Gastrocnemius medialis (tissue), 4 donors: ENCODE measurements around the gene NUP62. TPM values are rescaled to one million over a fixed set of nuclear protein-coding genes. Genes with fewer than 3 reads are reported as not detected.

Experiments used
- ATAC-seq, 2 donors: fragments of 150-250 bp; one replicate each; pipeline ENCODE4 v1.9.1; 2016
- DNase-seq, 2 donors: peaks; one replicate each; pipeline ENCODE4 v3.0.0-alpha.2; 2019
- H3K27ac ChIP-seq, 4 donors: fragments of 200-600 bp; sonication (generic); 1 replicate in 1 of 4; 2 replicates in 3 of 4; pipeline ENCODE4 v1.5.1; 2016 to 2018; ENCODE audit warnings: mild to moderate bottlenecking in 2 of 4, moderate library complexity in 1 of 4
- H3K27me3 ChIP-seq, 3 donors: fragments of 200-600 bp; sonication (generic) in 2 of 3; 1 replicate in 1 of 3; 2 replicates in 2 of 3; pipeline versions ENCODE4 v1.5.1 to v1.6.0; 2016 to 2019; ENCODE audit warnings: mild to moderate bottlenecking in 1 of 3, moderate library complexity in 1 of 3
- H3K36me3 ChIP-seq, 2 donors: fragments of 200-600 bp; sonication (generic) in 1 of 2; one replicate each; pipeline ENCODE4 v1.5.1; 2017 to 2018
- H3K4me1 ChIP-seq, 2 donors: fragments of 200-600 bp; sonication (generic) in 1 of 2; one replicate each; pipeline ENCODE4 v1.5.1; 2016 to 2017; ENCODE audit warnings: mild to moderate bottlenecking in 2 of 2
- H3K4me3 ChIP-seq, 4 donors: fragments of 200-600 bp; sonication (generic) in 3 of 4; 1 replicate in 1 of 4; 2 replicates in 3 of 4; pipeline ENCODE4 v1.5.1; 2016 to 2019; ENCODE audit warnings: mild to moderate bottlenecking in 2 of 4
- H3K9me3 ChIP-seq, 3 donors: fragments of 200-600 bp; sonication (generic) in 2 of 3; 1 replicate in 1 of 3; 2 replicates in 2 of 3; pipeline ENCODE4 v1.5.1; 2016 to 2019
- CTCF ChIP-seq, 5 experiments: fragments of 450-650 bp in 3 of 5; fragments of 200-600 bp in 2 of 5; sonication (generic) in 2 of 5; IDR thresholded peaks in 4 of 5; conservative IDR thresholded peaks in 1 of 5; 1 replicate in 4 of 5; 2 replicates in 1 of 5; pipeline ENCODE4 v1.5.1; 2016 to 2019; ENCODE audit warnings: antibody characterized with exemption in 5 of 5, mild to moderate bottlenecking in 3 of 5, moderate library complexity in 3 of 5
- POLR2A ChIP-seq, 2 donors: fragments of 450-650 bp; IDR thresholded peaks; one replicate each; pipeline ENCODE4 v1.6.1; 2017; ENCODE audit warnings: antibody characterized with exemption in 2 of 2, mild to moderate bottlenecking in 2 of 2, moderate library complexity in 2 of 2
- in situ Hi-C, 4 donors: fragments of 200-750 bp; cut with MboI; loops; one replicate each; pipeline versions ENCODE4 v1.15.0 to v1.8.0; 2017; ENCODE audit warnings: low sequenced_read_pairs in 4 of 4
- intact Hi-C: fragments of 100-400 bp; cut with DNase I; formaldehyde crosslinking; loops from one replicate; pipeline ENCODE4 v1.15.1; 2023; ENCODE audit warnings: low total_unique reads
- total RNA-seq, 4 donors: library from RNA; depleted of rRNA; stranded (reverse); fragments of >200 nt; gene quantifications; one replicate each; pipeline versions ENCODE4 v1.1.0 to v1.2.3, GENCODE V29; 2016

NUP62 gene
- total RNA-seq, 4 donors from 2014 or later: 32.8 to 38.0 (median 36.3) TPM

- DNase-seq (no peak), ATAC-seq (no peak)
- Histone ChIP-seq H3K27me3 (no peaks in the 10 kb centered on the region), H3K27ac (no peak overlapping the region), H3K4me3 (no peak overlapping the region), H3K4me1 (peaks cover 9 to 10% of the 10 kb centered on the region in 2 donors), H3K36me3 (peaks cover 0 to 16% of the 10 kb centered on the region in 2 donors), H3K9me3 (no peaks in the 10 kb centered on the region)
- TF ChIP-seq POLR2A (IDR thresholded peaks at IDR 0.05) (no peak), CTCF (IDR thresholded peaks at IDR 0.05 in 4 of 5, conservative IDR thresholded peaks at IDR 0.05 in 1 of 5) (no peak)
- intact Hi-C loops (no loop called here), in situ Hi-C loops (no loop called here)
These were observed 8.5 kb downstream of the NUP62 start for GRCh38 chr19:49920624-49921363.

GRCh38 chr19:49918089-49918488, 11.2 kb downstream of the NUP62 start:
- Histone ChIP-seq H3K27ac (peak overlapping the region in 1 of 4 donors; percentile 18), H3K4me1 (no peaks in the 10 kb centered on the region), H3K27me3 (no peaks in the 10 kb centered on the region), H3K36me3 (peaks cover 0 to 13% of the 10 kb centered on the region in 2 donors), H3K4me3 (no peak overlapping the region), H3K9me3 (no peaks in the 10 kb centered on the region)
- DNase-seq (no peak), ATAC-seq (no peak)
- in situ Hi-C loops: no loop called here
- intact Hi-C loops: no loop called here
- TF ChIP-seq POLR2A (IDR thresholded peaks at IDR 0.05): no peak

- peak in 1 of 2 donors; percentile 39 for DNase-seq
- Histone ChIP-seq H3K4me1 (no peaks in the 10 kb centered on the region), H3K9me3 (no peaks in the 10 kb centered on the region), H3K36me3 (peaks cover 0 to 20% of the 10 kb centered on the region in 2 donors), H3K27ac (peak overlapping the region in 1 of 4 donors; percentile 18), H3K27me3 (no peaks in the 10 kb centered on the region), H3K4me3 (no peak overlapping the region)
- TF ChIP-seq POLR2A (IDR thresholded peaks at IDR 0.05) (no peak), CTCF (IDR thresholded peaks at IDR 0.05 in 4 of 5, conservative IDR thresholded peaks at IDR 0.05 in 1 of 5) (no peak)
- peak in 1 of 2 donors; percentile 33 for ATAC-seq
- intact Hi-C loops (no loop called here), in situ Hi-C loops (no loop called here)
These were observed 12.2 kb downstream of the NUP62 start for GRCh38 chr19:49916839-49917733.

GRCh38 chr19:49915271-49915670, 14.0 kb downstream of the NUP62 start:
- H3K4me1 ChIP-seq: peaks cover 0 to 4% of the 10 kb centered on the region in 2 donors
- H3K9me3 ChIP-seq: no peaks in the 10 kb centered on the region
- intact Hi-C loops (no loop called here), in situ Hi-C loops (no loop called here)
- no peak for DNase-seq
- H3K36me3 ChIP-seq: peaks cover 0 to 20% of the 10 kb centered on the region in 2 donors
- H3K27ac ChIP-seq: no peak overlapping the region
- no peaks in the 10 kb centered on the region for H3K27me3 ChIP-seq
- no peak for ATAC-seq
- TF ChIP-seq POLR2A (IDR thresholded peaks at IDR 0.05): no peak
- TF ChIP-seq CTCF (IDR thresholded peaks at IDR 0.05 in 4 of 5, conservative IDR thresholded peaks at IDR 0.05 in 1 of 5): no peak
- no peak overlapping the region for H3K4me3 ChIP-seq

- H3K27me3 ChIP-seq: no peaks in the 10 kb centered on the region
- peaks cover 0 to 4% of the 10 kb centered on the region in 2 donors for H3K4me1 ChIP-seq
- TF ChIP-seq POLR2A (IDR thresholded peaks at IDR 0.05) (no peak), CTCF (IDR thresholded peaks at IDR 0.05 in 4 of 5, conservative IDR thresholded peaks at IDR 0.05 in 1 of 5) (no peak)
- H3K36me3 ChIP-seq: peaks cover 0 to 29% of the 10 kb centered on the region in 2 donors
- no peak overlapping the region for H3K4me3 ChIP-seq
- ATAC-seq: no peak
- intact Hi-C loops (no loop called here), in situ Hi-C loops (no loop called here)
- H3K9me3 ChIP-seq: no peaks in the 10 kb centered on the region
- H3K27ac ChIP-seq: no peak overlapping the region
- no peak for DNase-seq
These were observed 15.6 kb downstream of the NUP62 start for GRCh38 chr19:49913720-49914119.
